GM19395 (cell line): ENCODE measurements around the gene FMN2.

Experiments used
- ATAC-seq: cut with Tn5 transposase; IDR thresholded peaks from one replicate; pipeline ENCODE4 v1.9.1; 2021; ENCODE audit warnings: mild to moderate bottlenecking, moderate library complexity; ENCODE audit not compliant: unreplicated experiment

Gene FMN2

DNA sequence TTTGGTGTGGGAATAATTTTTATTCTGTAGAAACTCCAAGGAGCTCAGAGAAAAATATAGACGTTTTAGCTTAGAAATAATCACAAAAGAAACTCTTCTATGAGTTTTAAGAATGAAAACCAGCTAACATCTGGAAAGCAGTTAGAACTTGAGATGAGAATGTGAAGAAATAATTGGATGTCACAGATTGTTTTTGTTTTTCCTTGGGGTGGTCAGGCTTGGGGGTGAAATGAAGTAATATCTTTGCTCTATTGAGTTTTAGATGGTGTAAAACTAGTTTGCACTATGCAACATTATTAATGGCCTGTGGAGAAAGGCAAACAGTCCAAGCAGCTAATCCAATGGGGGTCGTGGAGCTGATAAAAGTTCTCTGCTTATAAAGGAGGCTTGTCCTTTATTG, 101.2 kb downstream of the FMN2 start:
- no peak for ATAC-seq

DNA sequence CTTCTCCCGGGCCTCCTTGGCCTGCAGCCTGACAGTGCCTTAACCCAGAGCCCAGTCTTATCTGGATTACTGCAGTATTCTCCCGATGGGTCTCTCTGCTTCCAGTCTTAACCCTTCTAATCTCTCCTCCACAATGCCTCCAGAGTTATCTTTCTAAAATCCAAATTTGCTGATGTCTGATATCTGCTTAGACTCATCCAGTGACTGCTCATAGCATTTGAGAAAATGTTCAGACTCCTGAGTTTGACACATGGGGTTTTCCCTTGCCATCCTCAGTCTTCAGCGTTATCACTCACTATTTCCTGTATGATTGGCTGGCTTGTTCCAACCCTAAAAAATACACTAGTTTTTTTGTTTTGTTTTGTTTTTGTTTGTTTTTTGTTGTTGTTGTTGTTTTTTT, 102.0 kb downstream of the FMN2 start:
- no peak for ATAC-seq

DNA sequence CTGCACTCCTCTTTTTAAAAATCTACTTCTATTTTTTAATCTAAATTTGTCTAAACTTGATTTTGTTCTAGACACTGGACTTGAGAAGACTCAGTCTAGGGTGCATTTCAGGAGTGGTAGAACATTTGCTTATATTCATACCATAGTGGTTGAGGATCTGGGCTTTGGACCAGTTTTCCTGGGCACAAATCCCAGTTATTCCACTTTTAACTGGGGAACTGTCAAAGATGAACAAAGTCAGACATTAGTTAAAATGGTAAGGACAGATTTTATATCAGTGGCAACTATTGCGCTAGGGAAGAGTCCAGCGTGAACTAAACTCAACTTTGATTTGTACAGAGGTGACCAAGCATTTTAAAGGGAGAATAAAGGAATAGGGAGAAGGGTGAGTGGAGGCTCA, 102.4 kb downstream of the FMN2 start:
- ATAC-seq: no peak

DNA sequence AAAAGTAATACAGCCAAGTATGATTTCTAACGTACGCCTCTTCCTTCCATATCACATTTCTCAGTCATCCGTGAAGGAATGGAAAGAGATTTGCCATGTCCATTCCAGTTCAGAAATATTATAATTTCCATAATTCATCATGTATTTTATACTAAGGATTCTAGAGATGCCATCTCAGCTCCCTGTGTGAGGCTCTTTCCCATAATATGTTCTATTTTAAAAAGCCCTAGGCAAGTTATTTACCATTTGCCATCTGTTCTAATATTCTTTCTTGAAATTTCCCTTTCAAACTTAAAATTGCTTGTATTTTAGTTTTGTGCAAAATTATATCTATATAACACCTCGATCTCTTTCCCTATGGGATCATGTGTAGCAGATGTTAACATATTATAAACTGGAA, 106.7 kb downstream of the FMN2 start:
- ATAC-seq: no peak

DNA sequence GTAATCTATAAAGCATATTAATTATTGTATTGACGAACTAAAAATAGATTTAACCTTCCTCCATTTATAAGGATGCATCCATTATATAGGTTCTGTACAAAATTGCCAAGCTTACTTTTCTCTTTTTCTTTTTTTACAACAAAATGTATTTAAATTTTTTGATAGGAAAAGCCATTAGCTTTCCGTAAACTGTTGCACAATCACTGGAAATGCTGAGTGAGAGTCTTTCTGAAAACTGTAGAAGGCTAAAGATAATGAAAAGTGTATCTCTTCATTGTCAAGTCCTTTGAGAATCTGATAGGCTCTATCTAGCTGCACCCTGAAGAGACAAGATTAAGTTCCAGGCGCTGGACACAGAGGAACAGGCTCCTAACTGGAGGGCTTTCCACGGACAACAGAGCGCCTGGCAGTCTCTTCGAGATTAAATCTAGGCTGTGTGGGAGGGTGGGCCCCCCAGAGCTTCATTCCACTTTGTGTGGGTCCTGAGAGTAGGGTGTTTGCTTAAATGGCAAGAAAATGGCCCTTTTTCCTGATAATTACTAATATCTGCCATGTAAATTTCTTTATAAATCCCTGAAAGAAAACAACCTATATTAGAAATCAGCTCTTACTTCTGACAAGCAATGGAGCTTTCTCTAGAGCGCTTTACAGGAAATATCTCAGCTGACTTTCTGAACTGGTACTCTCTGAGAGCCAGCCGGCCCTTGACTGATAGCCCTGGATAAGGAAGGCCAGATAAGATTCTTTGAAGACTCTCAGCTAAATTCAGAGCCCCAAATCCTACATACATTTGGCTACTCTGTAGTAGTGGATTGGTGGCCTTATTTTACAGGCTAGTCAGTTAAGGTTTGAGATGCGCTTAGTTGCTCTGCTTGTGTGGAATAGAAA, 108.3 kb downstream of the FMN2 start:
- ATAC-seq: no peak

DNA sequence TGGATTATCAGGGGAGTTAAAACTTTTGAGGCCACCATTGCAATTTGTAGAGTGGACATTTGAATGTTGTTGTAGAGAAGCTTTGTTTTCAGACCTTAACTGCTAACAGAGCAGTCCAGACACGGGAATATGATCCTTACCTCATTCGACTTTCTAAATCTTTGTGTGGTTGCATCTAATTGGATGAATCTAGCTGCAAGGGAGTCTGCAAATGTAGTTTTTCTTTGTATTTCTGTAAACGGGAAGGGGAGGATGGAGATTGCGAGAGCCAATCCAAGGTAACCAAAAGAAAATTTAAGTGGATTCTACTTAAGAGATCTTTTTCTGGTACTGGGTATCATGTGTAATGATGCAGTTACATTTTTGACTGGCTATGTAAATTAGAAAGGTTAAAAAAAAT, 110.2 kb downstream of the FMN2 start:
- no peak for ATAC-seq

DNA sequence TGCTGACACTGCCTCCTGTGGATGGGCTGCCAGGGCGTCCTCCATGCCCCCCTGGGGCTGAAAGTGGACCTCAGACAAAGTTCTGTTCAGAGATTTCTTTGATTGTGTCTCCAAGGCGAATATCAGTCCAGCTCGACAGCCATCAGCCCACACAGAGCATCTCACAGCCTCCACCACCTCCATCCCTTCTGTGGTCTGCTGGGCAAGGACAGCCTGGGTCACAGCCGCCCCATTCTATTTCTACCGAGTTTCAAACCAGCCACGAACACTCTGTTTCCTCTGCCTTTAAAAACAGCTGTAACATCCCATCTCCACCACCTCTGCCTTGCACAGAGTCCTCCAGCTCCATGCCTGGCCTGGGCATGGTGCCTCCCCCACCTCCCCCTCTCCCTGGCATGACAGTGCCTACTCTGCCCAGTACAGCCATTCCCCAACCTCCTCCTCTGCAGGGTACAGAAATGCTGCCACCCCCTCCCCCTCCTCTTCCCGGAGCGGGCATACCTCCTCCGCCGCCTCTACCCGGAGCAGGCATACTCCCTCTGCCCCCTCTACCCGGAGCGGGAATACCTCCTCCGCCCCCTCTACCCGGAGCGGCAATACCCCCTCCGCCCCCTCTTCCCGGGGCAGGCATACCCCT, 115.5 kb downstream of the FMN2 start:
- no peak for ATAC-seq

DNA sequence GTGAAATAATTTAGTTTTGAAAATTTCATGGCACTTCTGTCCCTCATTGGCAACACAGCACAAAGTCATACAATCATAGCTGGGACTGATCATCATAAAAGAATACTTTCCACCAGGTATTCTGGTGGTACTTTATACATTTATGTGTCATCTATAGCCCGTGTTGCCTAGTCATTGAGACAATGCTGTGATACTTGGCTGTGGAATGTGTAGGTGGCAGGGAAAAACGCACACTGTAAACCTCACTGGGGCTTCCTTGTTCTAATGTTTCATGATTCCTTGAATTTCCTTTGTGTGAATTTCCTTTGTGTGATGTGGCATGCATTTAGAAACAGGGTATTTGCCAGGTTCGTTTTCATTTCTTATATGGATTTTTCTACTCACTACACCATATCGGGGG, 118.3 kb downstream of the FMN2 start:
- no peak for ATAC-seq

DNA sequence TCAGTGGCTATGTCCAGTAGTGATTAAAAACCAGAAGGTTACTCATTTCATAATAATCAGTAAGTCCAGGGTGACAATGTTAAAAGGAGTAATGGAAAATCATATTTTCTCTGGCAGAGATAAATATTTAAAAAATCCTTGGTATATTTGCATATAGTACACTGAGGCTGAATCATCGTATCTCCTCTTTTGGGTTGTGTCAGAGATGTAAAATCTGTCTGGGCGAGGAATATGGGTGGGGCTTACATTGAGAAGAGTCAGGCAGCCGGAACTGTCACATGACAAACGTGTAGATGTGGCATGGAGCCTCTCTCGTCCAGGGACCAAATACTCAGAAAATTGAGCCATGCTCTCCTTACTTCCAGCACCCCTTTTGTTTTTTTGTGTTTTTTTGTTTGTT, 120.9 kb downstream of the FMN2 start:
- no peak for ATAC-seq

DNA sequence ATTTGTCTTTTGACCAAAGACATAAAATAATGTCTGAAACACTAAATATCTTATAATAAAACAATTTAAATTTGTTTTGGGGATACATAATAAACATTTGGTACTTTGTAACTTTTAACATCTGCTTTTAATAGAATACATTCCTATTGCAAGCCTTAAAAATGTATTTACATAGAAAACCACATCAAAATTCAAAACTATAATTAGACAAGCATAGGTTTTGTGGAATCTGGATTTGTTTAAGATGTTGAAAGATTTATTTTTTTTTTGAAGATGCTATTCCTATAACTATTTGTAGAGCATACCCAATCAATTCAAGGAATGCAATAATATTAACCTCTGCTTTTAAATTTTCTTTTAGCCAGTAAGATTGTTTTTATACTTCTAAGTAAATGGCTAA, 125.7 kb downstream of the FMN2 start:
- no peak for ATAC-seq

DNA sequence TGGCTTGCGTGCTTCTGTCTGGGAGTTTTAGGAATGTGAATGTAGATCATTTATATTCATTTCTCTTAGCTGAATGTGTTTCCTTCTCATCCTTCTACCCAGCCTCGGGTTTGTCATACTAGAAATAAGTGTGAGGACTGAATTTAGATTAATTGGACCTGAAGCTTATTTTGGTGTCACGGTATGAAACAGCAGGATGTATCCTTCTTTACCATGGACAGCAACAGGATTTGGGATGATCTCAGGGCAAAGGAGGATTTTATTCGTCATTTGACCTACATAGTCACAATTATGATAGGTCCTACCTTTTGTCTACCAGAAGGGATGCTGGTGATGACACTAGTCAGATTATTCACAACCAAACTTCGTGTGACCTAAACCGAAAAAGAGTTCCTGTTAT, 127.4 kb downstream of the FMN2 start:
- ATAC-seq: no peak

DNA sequence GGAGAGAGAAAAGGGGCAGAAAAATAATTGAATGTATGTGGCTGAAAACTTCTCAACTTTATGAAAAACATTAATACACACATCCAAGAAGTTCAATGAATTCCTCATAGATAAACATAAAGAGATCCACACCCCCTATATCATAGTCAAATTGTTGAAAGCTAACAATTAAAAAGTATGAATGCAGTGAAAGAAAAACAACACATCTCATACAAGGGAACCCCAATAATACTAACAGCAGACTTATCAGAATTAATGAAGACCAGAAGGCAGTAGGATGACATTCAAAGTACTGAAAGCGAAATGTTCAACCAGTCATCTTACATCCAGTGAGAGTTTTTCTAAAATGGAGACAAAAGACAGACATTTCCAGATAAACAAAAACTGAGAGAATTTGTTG, 134.4 kb downstream of the FMN2 start:
- no peak for ATAC-seq

DNA sequence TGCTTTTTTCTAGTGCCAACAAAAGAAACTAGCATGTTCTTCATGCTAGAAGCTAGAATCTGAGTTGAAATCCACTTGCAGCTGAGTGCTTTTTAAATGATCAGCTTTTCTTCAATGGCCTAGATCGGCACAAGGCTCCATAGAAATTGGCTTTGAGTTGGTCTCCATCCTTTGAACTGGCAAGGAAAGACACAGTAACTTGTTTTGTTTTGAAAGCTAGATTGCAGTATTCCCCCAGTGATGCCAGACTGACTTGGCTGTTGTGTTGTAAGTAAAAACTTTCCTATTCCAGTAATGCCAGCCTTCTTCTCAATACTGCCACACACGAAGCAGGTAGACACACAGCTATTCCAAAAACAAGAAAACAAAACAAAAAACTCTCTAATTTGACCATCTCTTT, 139.1 kb downstream of the FMN2 start:
- ATAC-seq: no peak

DNA sequence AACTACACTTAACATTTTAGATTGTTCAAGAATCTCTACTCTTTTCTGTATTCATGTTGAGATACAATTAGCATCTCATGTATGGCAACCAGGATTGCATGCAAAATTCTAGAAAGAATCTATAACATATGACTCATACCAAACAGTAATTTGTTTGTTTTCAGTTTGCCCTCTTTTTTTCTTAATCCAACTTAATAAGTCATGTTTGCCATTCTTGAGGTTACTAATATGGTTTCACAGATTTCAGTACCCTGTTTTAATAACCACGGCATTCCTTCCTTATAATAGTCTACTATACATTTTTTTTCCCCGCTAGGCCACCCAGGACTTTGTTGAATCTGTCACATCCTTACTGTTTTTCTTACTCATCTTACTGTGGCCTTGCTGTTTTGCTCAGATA, 140.8 kb downstream of the FMN2 start:
- no peak for ATAC-seq

DNA sequence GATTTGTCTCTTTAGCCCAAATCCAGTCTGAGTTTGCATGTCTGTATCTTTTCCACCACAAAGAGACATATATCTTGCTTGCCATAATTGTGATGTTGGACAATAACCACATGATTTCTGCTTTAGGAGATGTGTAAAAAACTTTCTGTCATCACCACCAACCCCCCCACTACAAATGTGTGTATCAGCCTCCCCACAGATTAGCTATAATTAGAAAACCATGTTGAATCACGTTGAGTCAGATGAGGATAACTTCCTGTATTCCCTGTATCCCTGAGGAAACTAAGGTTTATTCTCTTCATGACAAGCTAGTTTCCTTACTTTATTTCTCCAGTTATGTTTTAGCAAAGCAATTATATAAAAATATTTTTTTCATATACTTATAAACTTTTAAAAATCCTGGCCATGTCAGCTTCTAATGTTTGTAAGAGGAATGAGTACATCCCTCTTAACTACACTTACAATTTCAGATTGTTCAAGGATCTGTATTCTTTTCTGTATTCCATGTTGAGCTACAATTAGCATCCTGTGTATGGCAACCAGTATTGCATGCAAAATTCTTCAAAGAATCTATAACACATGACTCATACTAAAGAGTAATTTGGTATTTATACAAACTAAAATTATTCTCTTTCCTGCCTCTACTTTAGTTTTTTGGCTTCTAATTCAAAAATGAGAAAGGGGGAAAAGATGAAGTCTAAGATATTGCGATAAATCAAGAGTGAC, 143.0 kb downstream of the FMN2 start:
- ATAC-seq: no peak

DNA sequence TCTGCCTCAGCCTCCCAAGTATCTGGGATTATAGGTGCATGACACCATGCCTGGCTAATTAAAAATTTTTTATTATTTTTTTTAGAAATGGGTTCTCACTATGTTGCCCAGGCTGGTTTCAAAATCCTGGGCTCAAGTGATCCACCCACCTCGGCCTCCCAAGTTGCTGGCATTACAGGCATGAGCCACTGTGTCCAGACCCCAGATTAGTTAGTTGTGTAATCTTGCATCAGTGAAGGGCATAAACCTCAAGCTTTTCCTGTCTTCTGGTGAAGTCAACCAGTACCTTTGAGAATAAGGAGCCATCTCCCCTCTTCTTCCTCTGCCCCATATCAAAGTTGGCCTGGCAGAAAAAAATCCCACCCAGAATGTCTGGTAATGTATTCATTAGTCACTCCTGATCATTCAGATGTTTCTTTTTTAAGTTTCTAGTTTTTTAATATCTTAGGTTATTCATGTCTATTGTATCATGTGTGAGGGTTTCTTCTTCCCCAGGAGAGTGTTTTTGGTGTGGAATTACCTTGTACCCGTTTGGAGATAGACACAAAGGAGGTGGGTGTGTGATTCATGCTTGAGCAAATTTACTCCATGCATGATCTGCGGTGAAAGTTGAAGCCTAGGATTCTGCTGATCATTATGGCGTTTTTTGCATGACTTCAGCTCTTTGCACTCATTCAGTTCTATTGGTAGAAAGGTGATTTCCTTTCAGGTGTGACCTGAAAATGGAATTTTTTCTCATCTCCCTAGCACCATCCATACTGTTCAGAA, 144.0 kb downstream of the FMN2 start:
- ATAC-seq: no peak

DNA sequence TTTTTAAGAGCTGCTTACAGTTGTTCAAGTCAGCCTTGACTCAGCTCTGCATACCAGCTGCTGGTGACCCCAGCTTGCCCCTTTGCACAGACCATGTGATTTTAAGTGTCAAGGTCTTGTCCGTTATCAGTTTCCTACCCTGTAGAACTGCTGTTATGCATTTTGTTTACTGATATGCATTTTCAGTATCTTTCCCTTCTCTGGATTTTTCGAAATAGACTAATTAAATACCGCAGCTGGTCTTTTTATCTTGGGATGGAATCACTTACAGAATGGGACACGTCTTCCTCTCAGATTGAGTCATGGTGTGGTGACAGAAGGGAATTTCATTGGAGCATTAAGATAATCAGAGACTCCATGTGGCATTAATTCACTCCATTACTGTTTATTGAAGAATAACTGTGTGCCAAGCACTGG, 145.6 kb downstream of the FMN2 start:
- ATAC-seq: no peak

DNA sequence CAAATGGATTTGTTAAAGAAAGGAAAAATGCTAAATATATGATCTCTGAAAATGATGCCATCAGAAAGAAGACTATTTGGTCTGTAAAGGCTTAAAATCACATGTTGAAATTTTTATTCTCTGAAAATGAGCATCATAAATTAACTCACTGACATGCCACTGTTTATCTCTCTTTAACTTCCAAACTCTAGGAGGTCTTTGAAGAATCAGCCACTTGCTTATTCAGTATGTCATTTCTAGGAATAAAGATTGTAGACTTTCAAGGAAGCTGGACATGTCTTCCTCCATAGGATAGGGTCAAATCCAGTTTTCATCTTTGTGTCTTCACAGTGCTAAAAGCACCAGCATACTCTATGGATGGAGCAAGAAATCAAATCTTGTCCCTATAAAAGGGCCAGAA, 147.6 kb downstream of the FMN2 start:
- ATAC-seq: no peak

DNA sequence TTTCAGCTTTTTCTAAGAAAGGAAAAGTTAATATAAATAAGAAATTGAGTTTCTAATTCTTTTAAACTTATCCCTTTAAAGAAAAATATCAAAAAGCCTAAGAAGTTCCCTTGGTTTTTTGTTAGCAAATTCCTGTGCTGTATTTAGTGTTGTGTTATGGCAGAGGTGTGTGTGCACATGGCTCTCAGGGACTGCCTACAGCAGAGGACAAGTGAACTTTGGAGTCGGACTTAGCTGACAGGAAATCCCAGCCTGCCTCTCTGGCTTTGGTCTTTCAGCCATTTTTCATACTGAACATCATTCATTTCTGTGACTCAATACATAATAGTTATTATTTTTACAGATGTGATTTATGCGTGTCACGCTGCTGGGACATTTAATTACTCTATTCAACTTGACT, 149.6 kb downstream of the FMN2 start:
- ATAC-seq: no peak

DNA sequence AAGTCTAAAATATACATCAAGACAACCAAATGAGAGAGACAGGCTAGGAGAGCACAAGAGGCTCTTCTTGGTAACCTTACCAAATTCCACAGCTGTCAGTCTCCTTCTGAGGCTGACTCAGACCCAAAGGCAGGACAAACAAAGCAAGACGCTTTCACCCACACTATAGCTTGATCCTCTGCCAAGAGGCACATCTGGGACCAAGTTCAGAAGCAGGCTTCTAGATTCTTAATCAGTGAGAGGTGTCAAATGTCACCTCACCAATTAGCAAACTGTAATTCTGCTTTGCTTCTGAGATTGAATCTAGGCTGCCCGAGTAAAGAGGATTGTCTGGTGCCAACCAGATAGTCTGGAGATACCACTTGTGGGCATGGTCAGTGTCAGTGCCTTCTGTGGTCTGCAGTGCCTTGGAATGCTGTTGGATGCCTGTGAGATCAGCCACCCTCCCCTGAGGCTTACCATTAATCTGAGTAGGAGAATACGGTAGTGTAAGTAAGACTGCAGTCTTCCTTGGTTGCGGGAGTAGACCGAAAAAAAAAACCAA, 151.0 kb downstream of the FMN2 start:
- no peak for ATAC-seq
